Measurements from ENCODE around the gene RBM41. TPM values are rescaled to one million over a fixed set of nuclear protein-coding genes. Genes with fewer than 3 reads are reported as not detected.

The RBM41 gene
- total and polyA plus RNA-seq, 9 of the 15 experiments (the other 6 are each of a cell fraction or from before 2014, with no cell fraction given) = 11.6 to 51.8 (median 27.9) TPM

- TF ChIP-seq ARID1B (IDR thresholded peaks at IDR 0.05) (peak; percentile 79), C11orf30 (IDR thresholded peaks at IDR 0.05; ENCODE audit: low read depth) (peak; percentile 48), ZNF175 (CRISPR knock-in tag; IDR thresholded peaks at IDR 0.05; ENCODE audit: low read depth) (peak; percentile 35; the same call in 1 of the 2 replicates), TRIM24 (IDR thresholded peaks at IDR 0.05) (0 out of 4 replicates have a peak, but pooled peaks of 1 of the 2 experiments have one; percentile 35), EGR1 (conservative IDR thresholded peaks at IDR 0.05) (peak; percentile 88), ZNF584 (CRISPR knock-in tag; IDR thresholded peaks at IDR 0.05; ENCODE audit: low read depth) (peak; percentile 57; the same call in 1 of the 2 replicates), SMARCA4 (IDR thresholded peaks at IDR 0.05) (peak; percentile 79; the same call in 1 of the 2 replicates), MEIS2 (IDR thresholded peaks at IDR 0.05; ENCODE audit: partially characterized antibody) (peak; percentile 21), SMARCE1 (IDR thresholded peaks at IDR 0.05) (peak; percentile 73), ZNF143 (CRISPR knock-in tag; IDR thresholded peaks at IDR 0.05) (no peak), E2F4 (CRISPR knock-in tag; IDR thresholded peaks at IDR 0.05; ENCODE audit: low read depth) (no peak), LARP7 (IDR thresholded peaks at IDR 0.05) (no peak)
- TF ChIP-seq, protein P1, sequence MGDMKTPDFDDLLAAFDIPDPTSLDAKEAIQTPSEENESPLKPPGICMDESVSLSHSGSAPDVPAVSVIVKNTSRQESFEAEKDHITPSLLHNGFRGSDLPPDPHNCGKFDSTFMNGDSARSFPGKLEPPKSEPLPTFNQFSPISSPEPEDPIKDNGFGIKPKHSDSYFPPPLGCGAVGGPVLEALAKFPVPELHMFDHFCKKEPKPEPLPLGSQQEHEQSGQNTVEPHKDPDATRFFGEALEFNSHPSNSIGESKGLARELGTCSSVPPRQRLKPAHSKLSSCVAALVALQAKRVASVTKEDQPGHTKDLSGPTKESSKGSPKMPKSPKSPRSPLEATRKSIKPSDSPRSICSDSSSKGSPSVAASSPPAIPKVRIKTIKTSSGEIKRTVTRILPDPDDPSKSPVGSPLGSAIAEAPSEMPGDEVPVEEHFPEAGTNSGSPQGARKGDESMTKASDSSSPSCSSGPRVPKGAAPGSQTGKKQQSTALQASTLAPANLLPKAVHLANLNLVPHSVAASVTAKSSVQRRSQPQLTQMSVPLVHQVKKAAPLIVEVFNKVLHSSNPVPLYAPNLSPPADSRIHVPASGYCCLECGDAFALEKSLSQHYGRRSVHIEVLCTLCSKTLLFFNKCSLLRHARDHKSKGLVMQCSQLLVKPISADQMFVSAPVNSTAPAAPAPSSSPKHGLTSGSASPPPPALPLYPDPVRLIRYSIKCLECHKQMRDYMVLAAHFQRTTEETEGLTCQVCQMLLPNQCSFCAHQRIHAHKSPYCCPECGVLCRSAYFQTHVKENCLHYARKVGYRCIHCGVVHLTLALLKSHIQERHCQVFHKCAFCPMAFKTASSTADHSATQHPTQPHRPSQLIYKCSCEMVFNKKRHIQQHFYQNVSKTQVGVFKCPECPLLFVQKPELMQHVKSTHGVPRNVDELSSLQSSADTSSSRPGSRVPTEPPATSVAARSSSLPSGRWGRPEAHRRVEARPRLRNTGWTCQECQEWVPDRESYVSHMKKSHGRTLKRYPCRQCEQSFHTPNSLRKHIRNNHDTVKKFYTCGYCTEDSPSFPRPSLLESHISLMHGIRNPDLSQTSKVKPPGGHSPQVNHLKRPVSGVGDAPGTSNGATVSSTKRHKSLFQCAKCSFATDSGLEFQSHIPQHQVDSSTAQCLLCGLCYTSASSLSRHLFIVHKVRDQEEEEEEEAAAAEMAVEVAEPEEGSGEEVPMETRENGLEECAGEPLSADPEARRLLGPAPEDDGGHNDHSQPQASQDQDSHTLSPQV (IDR thresholded peaks at IDR 0.05) = peak; percentile 54
- TF ChIP-seq, protein P2, sequence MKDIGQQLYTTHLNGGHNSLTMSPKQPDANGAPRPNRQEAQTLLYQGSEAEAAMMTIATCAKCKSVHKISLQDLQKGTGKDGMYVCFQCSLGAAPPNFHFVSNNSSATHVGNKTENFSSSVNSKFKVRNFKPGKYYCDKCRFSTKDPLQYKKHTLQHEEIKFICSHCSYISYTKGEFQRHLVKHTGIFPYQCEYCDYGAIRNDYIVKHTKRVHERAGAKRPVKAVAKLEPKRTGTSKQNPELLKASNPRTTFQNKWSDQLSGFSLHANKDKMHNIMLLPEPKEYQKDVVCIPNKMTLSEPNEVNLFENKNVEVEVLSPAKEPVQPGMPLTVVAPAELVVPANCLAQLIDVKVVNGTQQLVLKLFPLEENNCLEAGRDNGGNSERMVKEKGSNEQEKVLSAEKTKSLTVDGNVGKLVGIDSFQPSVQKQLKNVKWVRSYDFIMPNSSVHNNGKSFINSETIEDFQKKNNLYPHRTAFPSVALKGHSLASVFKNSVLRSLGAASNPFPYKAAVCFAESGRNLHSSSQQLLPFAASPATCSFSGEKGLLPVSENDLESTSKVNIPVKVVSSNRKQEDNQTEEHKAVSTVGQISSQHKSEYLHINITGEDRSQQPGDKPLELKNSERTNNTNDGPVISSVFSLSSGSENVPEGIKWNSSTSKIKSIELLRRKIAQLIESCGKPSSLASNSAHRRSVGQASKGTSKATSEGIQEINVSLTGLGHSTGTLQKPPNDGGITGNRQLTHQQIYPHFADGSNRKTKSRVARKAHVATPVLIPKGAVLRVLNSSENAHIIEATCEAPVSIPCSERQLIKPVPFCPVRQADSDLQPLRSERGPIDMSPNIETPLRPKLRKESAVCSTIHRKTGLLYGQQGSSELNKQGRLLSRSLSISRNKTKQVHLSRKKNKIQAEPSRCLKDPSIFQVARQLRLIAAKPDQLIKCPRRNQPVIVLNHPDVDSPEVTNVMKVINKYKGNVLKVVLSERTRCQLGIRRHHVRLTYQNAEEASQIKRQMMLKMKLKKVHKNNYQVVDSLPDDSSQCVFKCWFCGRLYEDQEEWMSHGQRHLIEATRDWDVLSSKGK (CRISPR knock-in tag; IDR thresholded peaks at IDR 0.05) = no peak
- TF ChIP-seq, protein P3, sequence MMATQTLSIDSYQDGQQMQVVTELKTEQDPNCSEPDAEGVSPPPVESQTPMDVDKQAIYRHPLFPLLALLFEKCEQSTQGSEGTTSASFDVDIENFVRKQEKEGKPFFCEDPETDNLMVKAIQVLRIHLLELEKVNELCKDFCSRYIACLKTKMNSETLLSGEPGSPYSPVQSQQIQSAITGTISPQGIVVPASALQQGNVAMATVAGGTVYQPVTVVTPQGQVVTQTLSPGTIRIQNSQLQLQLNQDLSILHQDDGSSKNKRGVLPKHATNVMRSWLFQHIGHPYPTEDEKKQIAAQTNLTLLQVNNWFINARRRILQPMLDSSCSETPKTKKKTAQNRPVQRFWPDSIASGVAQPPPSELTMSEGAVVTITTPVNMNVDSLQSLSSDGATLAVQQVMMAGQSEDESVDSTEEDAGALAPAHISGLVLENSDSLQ (IDR thresholded peaks at IDR 0.05) = no peak
- TF ChIP-seq, protein P4, sequence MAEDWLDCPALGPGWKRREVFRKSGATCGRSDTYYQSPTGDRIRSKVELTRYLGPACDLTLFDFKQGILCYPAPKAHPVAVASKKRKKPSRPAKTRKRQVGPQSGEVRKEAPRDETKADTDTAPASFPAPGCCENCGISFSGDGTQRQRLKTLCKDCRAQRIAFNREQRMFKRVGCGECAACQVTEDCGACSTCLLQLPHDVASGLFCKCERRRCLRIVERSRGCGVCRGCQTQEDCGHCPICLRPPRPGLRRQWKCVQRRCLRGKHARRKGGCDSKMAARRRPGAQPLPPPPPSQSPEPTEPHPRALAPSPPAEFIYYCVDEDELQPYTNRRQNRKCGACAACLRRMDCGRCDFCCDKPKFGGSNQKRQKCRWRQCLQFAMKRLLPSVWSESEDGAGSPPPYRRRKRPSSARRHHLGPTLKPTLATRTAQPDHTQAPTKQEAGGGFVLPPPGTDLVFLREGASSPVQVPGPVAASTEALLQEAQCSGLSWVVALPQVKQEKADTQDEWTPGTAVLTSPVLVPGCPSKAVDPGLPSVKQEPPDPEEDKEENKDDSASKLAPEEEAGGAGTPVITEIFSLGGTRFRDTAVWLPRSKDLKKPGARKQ (CRISPR knock-in tag; IDR thresholded peaks at IDR 0.05) = no peak
These were observed 16.7 kb upstream of the RBM41 start (continued) for GRCh38 chrX:107135049-107135964.

Data from K562 (cell line).